Measurements from ENCODE around the gene C1QTNF5. TPM values are rescaled to one million over a fixed set of nuclear protein-coding genes. Genes with fewer than 3 reads are reported as not detected.
A peak's percentile ranks its signal among the peaks of the same experiment; 100 is the strongest.

The C1QTNF5 gene
- total RNA-seq, 1 experiment from 2014 or later, result 3.0 TPM

DNA sequence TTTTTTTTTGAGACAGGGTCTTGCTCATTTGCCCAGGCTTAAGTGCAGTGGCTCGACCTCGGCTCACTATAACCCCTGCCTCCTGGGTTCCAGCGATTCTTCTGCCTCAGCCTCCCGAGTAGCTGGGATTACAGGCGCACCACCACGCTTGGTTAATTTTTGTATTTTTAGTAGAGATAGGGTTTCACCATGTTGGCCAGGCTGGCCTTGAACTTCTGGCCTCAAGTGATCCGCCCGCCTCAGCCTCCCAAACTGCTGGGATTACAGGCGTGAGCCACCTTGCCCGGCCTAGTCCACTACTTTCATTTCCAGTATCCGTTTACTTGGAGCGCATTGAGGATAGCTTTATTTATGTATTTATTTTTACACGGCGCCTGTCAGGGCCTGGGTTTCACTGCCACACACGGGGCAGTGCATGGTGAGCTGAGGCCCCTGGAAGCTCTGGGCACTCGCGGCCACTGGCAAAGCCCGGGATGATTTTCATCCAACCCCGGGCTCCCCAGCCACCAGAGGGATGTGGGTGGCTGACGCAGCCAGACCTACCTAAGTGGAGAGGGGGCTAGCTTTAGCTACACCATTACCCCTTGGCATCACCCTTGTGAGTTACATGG is 17.7 kb downstream of the C1QTNF5 start (continued):
- TF ChIP-seq JUN (CRISPR knock-in tag; IDR thresholded peaks at IDR 0.05), result no peak
- TF ChIP-seq, protein P1, sequence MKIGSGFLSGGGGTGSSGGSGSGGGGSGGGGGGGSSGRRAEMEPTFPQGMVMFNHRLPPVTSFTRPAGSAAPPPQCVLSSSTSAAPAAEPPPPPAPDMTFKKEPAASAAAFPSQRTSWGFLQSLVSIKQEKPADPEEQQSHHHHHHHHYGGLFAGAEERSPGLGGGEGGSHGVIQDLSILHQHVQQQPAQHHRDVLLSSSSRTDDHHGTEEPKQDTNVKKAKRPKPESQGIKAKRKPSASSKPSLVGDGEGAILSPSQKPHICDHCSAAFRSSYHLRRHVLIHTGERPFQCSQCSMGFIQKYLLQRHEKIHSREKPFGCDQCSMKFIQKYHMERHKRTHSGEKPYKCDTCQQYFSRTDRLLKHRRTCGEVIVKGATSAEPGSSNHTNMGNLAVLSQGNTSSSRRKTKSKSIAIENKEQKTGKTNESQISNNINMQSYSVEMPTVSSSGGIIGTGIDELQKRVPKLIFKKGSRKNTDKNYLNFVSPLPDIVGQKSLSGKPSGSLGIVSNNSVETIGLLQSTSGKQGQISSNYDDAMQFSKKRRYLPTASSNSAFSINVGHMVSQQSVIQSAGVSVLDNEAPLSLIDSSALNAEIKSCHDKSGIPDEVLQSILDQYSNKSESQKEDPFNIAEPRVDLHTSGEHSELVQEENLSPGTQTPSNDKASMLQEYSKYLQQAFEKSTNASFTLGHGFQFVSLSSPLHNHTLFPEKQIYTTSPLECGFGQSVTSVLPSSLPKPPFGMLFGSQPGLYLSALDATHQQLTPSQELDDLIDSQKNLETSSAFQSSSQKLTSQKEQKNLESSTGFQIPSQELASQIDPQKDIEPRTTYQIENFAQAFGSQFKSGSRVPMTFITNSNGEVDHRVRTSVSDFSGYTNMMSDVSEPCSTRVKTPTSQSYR (CRISPR knock-in tag; IDR thresholded peaks at IDR 0.05), result no peak

DNA sequence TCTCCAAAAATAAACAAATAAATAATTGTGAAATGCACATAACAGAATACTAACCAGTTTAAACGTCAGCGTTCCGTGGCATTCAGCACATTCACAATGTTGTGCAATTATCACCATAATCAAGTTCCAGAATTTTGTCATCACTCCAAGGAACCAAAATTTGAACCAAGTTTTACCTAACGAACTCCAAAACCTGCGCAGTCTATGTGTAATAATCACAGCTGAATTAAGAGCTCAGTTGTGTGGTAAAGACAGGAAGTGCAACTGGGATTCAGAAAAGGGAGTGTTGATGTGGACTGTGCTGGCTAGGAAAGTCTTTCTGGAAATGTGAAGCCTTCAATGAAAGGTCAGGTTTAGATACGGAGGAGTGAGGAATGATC is 18.3 kb downstream of the C1QTNF5 start:
- no peaks in the 10 kb centered on the region for H3K36me3 Mint-ChIP-seq
- ChIA-PET POLR2A (interaction anchor here (2.1 kb wide), 1 partner anchor 16 kb away, joined by 16 read pairs; no protein-coding TSS in a partner anchor), CTCF (interaction anchor here (0.6 to 13.7 kb wide), 20 partner anchors 9 to 178 kb away, joined by 3 to 387 read pairs (median 4); partner anchors contain the start of genes C1QTNF5, CBL, RNF26 and USP2)
- no peaks in the 10 kb centered on the region for H3K9me3 Mint-ChIP-seq
- peaks cover 44% of the 10 kb centered on the region for H3K4me1 Mint-ChIP-seq
- H3K4me3 Mint-ChIP-seq, result no peak overlapping the region
- H3K27ac Mint-ChIP-seq, result peak overlapping the region; percentile 83
- ATAC-seq, result no peak
- H3K27me3 Mint-ChIP-seq (ENCODE audit: low read depth), result peaks cover 16% of the 10 kb centered on the region
- DNase-seq (ENCODE audit: low spot score), result no peak
- TF ChIP-seq NR1H2 (CRISPR knock-in tag; IDR thresholded peaks at IDR 0.05) (no peak), NFYB (CRISPR knock-in tag; conservative IDR thresholded peaks at IDR 0.05; ENCODE audit: low read depth) (no peak), SOX15 (CRISPR knock-in tag; IDR thresholded peaks at IDR 0.05) (no peak), ELF4 (CRISPR knock-in tag; IDR thresholded peaks at IDR 0.05; ENCODE audit: low read depth) (no peak), ZNF138 (CRISPR knock-in tag; conservative IDR thresholded peaks at IDR 0.05) (no peak), FOXK1 (CRISPR knock-in tag; IDR thresholded peaks at IDR 0.05) (no peak), CREM (CRISPR knock-in tag; IDR thresholded peaks at IDR 0.05) (no peak), ATF3 (CRISPR knock-in tag; conservative IDR thresholded peaks at IDR 0.05) (no peak), ZSCAN18 (CRISPR knock-in tag; IDR thresholded peaks at IDR 0.05) (no peak), OVOL2 (CRISPR knock-in tag; IDR thresholded peaks at IDR 0.05; ENCODE audit: borderline replicate concordance) (no peak)
- TF ChIP-seq, protein P1 (CRISPR knock-in tag; IDR thresholded peaks at IDR 0.05), result no peak

GRCh38 chr11:119320776-119321524 is 19.7 kb downstream of the C1QTNF5 start:
- H3K36me3 Mint-ChIP-seq, result no peaks in the 10 kb centered on the region
- ATAC-seq, result peak; percentile 11
- H3K9me3 Mint-ChIP-seq, result no peaks in the 10 kb centered on the region
- H3K4me1 Mint-ChIP-seq, result peaks cover 44% of the 10 kb centered on the region
- ChIA-PET POLR2A (interaction anchor here (0.5 to 2.1 kb wide), 6 partner anchors 10 to 359 kb away, joined by 3 to 16 read pairs (median 4); partner anchors contain the start of genes CBL and HMBS), CTCF (interaction anchor here (1.0 to 13.7 kb wide), 16 partner anchors 11 to 265 kb away, joined by 3 to 387 read pairs (median 7); partner anchors contain the start of genes C1QTNF5, CBL, RNF26 and USP2)
- H3K27me3 Mint-ChIP-seq (ENCODE audit: low read depth), result peaks cover 25% of the 10 kb centered on the region
- DNase-seq (ENCODE audit: low spot score), result peak; percentile 71
- H3K4me3 Mint-ChIP-seq, result peak overlapping the region; percentile 75
- peak overlapping the region; percentile 45; the same call in 1 of the 2 replicates for H3K27ac Mint-ChIP-seq
- TF ChIP-seq ZNF263 (CRISPR knock-in tag; IDR thresholded peaks at IDR 0.05; ENCODE audit: low read depth) (no peak), TEAD4 (CRISPR knock-in tag; IDR thresholded peaks at IDR 0.05) (no peak), GABPB1 (CRISPR knock-in tag; IDR thresholded peaks at IDR 0.05) (no peak), STAT6 (CRISPR knock-in tag; conservative IDR thresholded peaks at IDR 0.05; ENCODE audit: low read depth) (no peak), ZMAT4 (CRISPR knock-in tag; IDR thresholded peaks at IDR 0.05) (no peak), ZNF423 (CRISPR knock-in tag; IDR thresholded peaks at IDR 0.05) (peak; percentile 96)
- TF ChIP-seq, protein P2, sequence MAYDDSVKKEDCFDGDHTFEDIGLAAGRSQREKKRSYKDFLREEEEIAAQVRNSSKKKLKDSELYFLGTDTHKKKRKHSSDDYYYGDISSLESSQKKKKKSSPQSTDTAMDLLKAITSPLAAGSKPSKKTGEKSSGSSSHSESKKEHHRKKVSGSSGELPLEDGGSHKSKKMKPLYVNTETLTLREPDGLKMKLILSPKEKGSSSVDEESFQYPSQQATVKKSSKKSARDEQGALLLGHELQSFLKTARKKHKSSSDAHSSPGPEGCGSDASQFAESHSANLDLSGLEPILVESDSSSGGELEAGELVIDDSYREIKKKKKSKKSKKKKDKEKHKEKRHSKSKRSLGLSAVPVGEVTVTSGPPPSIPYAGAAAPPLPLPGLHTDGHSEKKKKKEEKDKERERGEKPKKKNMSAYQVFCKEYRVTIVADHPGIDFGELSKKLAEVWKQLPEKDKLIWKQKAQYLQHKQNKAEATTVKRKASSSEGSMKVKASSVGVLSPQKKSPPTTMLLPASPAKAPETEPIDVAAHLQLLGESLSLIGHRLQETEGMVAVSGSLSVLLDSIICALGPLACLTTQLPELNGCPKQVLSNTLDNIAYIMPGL (CRISPR knock-in tag; IDR thresholded peaks at IDR 0.05), result peak; percentile 28; the same call in 1 of the 2 replicates

Data from WTC11 (cell line).